Measurements from ENCODE around the gene PARD3B.
"Not testable (repeated sequence)": the region's sequence is repeated elsewhere in the genome, so short reads cannot be mapped to it uniquely, and the experiment has no call there.

The PARD3B gene

DNA sequence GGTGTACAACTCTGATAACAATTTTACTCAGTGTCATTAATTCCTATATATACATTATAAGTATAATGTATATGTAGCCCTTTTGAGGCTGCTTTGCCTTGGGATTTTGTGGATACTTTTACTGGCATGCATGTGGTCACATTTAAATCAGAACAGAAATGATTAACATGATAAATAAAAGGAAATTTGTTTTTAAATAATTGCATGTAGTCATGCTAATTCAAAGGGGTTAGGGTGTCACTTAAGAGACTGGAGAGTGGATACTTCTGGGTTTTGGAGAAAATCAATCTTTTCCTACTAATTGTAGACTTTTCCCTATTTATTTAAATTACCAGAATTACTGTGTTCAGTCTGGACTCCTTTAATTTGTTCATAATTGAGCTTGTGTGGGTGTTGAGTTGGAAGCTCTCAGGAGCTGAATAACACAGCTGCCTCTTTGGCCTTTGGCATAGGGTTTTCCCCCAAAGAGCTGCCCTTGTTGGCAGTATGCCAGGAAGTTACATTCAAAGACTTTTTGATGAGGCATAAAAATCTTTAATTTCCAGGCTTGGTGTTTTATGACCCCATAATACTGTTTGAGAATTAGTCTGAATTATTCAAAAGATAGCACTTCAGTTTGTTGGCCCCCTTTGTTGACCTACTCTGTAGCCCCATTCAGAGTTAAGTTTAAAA is 652.3 kb downstream of the PARD3B start:
- no peak for DNase-seq (ENCODE audit: low spot score)

- DNase-seq (ENCODE audit: low spot score): no peak
Measured at GRCh38 chr2:205198140-205198525, 652.9 kb downstream of the PARD3B start.

GRCh38 chr2:205199165-205199850 is 654.0 kb downstream of the PARD3B start:
- no peak for DNase-seq (ENCODE audit: low spot score)

DNA sequence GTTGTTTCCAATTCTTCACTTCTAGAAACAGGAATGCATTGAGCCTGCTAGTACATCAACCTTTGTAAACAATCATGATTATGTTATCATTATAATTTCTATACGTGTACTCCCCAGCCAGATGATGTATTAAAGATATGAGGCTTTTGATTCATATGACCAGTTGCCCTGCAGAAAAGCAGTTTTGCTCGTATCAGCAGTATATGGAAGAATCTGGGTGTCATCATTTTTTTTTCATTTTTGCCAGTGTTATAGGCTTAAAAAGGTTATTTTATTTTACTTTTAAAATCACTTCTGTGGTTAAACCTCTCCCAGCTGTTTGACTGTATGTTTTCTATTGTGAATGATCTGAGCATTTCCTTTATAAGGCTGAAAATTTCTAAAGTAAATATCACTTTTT is 665.2 kb downstream of the PARD3B start:
- DNase-seq (ENCODE audit: low spot score): no peak

- no peak for DNase-seq (ENCODE audit: low spot score)
Measured at GRCh38 chr2:205212357-205212756, 667.1 kb downstream of the PARD3B start.

- no peak for DNase-seq (ENCODE audit: low spot score)
Measured at GRCh38 chr2:205216092-205216491, 670.8 kb downstream of the PARD3B start.

DNA sequence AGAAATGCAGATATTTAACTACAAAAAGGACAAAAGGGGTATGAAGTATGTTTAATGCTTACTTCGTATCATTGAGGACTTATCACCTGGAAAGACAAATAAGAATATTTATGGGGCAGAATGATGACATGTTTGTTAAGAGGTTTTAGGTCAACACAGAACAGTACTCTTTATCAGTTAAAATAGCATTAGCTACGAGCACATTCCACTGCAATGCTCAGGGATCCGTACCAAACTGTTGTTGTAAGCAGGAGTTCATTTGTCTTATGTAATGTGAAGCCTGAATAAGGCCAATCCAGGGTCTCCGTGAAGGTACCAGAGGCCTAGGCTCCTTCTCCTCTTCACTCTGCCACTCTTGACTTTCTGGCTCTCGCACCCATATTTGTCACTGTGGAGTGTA is 671.3 kb downstream of the PARD3B start:
- DNase-seq (ENCODE audit: low spot score): no peak

GRCh38 chr2:205217004-205217403 is 671.7 kb downstream of the PARD3B start:
- no peak for DNase-seq (ENCODE audit: low spot score)

DNA sequence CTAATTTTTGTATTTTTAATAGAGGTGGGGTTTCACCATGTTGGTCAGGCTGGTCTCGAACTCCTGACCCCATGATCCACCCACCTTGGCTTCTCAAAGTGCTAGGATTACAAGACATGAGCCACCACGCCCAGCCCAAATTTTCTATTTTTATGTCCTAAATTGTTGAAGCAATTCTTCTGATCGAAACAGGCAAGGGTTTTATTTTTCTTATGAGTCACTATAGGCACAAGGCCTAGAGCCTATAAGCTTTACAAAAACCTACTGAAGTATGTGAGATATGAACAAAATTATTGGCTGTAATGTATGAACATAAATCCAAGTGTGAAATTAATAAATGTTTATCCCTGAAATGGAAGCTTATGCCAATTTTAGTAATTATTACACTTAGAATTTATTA is 672.8 kb downstream of the PARD3B start:
- no peak for DNase-seq (ENCODE audit: low spot score)

DNA sequence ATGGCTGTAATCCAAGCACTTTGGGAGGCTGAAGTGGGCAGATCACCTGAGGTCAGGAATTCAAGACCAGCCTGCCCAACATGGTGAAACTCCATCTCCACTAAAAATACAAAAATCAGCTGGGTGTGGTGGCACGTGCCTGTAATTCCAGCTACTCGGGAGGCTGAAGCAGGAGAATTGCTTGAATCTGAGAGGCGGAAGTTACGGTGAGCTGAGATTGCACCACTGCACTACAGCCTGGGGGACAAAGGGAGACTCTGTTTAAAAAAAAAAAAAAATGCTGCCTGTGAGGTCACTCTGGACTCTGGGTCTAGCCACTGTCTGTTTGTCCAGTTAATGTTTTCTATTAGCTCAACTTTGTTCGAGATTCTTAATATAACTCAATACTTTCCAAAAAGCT is 673.5 kb downstream of the PARD3B start:
- DNase-seq (ENCODE audit: low spot score): not testable (repeated sequence)

GRCh38 chr2:205220559-205220958 is 675.3 kb downstream of the PARD3B start:
- no peak for DNase-seq (ENCODE audit: low spot score)

DNA sequence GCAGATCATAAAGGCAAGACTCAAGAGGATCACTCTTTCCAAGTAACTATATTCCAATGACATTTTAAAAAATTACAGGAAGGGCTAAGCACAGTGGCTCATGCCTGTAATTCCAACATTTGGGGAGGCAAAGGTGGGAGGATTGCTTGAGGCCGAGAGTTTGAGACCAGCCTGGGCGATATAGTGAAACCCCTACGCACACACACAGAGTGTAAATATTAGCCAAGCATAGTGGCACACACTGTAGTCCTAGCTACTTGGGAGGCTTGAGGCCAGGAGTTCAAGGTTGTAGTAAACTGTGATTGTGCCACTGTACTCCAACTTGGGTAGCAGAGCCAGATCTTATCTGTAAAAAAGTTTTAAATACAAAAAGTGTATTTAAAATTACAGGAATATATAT is 686.8 kb downstream of the PARD3B start:
- DNase-seq (ENCODE audit: low spot score): no peak

- DNase-seq (ENCODE audit: low spot score): no peak
Measured at GRCh38 chr2:205235434-205235833, 690.2 kb downstream of the PARD3B start.

DNA sequence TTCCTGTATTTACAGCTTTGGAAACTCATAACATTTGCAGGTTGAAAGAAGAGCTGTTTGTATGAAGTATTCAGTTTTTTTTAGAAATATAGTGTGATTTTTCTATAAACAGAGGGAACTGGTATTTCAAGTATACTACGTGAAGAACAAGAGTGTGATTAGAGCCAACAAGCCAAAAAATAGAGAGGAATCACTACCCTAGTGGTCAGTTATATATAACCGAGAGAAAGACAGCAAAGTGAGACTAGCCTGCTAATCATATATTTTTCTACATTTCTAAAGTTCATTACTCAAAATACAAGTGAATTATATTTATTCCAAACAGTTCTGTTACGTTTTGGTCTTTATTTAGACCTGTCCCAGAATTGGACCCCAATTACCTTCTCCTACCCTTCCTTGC is 692.2 kb downstream of the PARD3B start:
- DNase-seq (ENCODE audit: low spot score): no peak

GRCh38 chr2:205245001-205245400 is 699.7 kb downstream of the PARD3B start:
- no peak for DNase-seq (ENCODE audit: low spot score)

DNA sequence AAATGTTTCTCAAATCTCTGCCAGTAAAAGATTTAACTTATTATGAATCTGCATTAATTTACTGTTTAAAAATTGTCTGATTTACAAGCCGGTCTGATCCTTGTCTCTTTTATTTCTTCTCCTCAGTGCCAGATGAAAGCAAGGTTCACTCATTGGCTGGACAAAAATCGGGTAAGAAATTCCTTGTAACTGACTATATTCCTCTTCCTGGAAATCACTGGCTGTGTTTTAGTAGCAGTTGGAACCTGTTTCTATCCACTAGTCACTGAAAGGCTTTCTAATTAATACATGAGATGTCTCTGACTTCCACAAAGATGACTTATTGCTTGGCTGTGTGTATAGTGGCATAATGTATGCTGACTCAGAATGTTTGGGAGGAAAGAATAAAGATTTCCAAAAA is 700.4 kb downstream of the PARD3B start:
- no peak for DNase-seq (ENCODE audit: low spot score)

- no peak for DNase-seq (ENCODE audit: low spot score)
Measured at GRCh38 chr2:205259121-205259520, 713.8 kb downstream of the PARD3B start.

- no peak for DNase-seq (ENCODE audit: low spot score)
Measured at GRCh38 chr2:205261516-205262020, 716.3 kb downstream of the PARD3B start.

- DNase-seq (ENCODE audit: low spot score): no peak
Measured at GRCh38 chr2:205267323-205267722, 722.0 kb downstream of the PARD3B start.

GRCh38 chr2:205270689-205271088 is 725.4 kb downstream of the PARD3B start:
- no peak for DNase-seq (ENCODE audit: low spot score)

DNA sequence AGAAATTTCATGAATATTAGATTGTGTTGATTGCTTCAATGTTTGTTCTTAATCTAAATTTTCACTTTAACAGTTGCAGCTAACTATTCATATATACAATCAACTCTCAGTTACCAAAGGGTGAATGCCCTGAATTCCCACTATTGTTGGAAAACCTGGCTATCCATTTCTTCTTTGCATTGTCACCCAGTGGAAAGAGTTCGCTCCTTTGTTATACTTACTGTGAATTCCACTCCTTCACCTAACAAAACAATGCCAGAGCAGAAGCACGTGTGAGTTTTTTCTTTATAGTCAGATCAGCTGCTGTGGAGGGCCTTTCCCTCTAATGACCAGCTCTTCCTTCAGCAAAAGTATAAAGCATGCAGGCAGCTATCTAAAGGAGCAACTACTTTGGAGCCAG is 727.9 kb downstream of the PARD3B start:
- no peak for DNase-seq (ENCODE audit: low spot score)

DNA sequence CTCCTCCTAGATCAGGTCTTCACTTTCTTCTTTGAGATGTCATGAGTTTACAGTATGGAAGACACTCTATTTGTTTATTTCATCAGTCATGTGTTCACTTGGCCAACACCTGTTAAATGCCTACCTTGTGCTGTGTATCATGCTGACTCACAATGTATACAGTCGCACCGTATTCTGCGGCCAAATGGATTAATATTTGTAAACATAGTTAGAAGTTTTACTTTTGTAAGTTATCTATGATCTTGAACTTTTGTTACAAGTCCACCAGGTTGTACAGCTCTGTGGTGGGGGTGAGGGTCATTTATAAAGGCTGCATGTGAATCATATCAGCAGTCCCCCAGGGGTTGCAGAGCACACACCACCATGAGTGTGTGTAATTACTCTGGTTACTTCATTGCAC is 728.4 kb downstream of the PARD3B start:
- DNase-seq (ENCODE audit: low spot score): no peak

GRCh38 chr2:205274801-205275200 is 729.5 kb downstream of the PARD3B start:
- DNase-seq (ENCODE audit: low spot score): no peak

Measured in ecto neural progenitor cell (in vitro differentiated cells).